ENCODE results near the gene NFE2L2.
"Not testable (repeated sequence)": the region's sequence is repeated elsewhere in the genome, so short reads cannot be mapped to it uniquely, and the experiment has no call there.

NFE2L2 gene

DNA sequence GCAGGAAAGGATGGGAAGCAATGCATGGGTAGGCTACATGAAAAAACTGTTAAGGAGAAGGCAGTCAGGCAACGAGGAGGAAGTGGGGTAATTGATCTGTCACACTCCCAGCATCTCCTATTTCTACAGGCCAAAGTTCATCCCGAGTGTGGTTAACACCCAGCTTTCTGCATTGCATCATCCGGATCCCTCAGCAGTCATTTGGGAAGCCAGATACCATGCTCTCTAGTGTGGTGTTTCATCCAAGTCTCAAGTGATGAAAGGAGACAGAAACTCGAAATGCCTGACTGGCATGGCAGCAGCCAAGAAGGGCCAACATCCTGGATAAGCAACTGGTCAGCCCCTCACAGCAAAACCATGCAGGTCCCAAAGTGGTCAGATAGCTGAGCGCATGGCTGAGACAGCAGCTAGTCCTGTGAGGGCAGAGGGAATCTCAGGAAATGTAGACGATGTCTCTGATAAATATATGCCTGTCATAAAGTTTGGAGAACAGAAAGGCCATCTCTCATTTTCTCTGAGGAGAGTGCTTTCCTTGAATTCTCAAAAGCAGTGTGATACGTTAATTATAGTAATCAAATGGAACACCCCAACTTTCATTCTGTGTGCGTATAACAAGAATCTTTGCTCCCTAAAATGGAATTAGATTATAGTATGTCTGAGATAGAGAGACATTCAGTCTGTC is 76.8 kb downstream of the NFE2L2 start:
- DNase-seq, result no peak

DNA sequence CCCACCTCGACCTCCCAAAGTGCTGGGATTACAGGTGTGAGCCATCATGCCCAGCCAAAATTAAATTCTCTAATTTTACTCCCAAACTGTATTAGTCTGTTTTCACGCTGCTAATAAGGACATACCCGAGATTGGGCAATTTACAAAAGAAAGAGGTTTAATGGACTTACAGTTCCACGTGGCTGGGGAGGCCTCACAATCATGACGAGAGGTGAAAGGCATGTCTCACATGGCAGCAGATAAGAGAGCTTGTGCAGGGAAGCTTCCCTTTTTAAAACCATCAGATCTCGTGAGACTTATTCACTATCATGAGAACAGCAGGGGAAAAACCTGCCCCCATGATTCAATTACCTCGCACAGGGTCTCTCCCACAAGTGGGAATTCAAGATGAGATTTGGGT is 78.5 kb downstream of the NFE2L2 start:
- DNase-seq, result not testable (repeated sequence)

DNA sequence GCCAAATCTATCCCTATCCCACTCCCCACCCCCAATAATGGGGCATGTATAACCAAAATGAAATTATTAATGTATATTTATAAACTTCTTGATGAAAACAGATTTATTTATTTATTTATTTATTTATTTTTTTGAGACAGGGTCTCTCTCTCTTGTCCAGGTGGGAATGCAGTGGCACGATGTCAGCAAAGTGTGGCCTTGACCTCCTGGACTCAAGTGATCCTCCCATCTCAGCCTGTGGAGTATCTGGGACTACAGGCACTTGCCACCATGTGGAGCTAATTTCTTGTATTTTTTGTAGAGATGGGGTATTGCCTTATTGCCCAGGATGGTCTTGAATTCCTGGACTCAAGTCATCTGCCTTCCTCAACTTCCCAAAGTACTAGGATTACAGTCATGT is 79.9 kb downstream of the NFE2L2 start:
- DNase-seq, result no peak

DNA sequence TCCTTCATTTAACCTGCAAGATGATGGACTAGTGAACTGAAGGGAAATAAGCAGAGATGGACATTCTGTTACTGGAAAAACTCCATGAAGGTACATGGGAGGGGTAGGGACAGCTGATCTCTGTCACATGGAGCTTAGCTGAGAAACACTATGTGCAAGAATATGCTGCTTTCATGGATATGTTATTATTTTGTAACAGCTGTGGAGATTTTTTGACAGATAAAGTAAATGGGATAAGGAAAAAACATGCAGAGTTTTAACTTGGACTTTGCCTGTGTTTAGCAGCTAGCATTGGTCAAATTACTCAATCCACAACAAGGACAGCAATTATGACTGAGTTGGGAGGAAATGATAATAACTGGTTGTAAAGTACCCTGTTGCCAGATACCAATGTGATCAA is 80.7 kb downstream of the NFE2L2 start:
- DNase-seq, result no peak
